ENCODE results near the gene PRR33. TPM values are rescaled to one million over a fixed set of nuclear protein-coding genes. Genes with fewer than 3 reads are reported as not detected.
A peak's percentile ranks its signal among the peaks of the same experiment; 100 is the strongest.

The PRR33 gene
- total and polyA plus RNA-seq, 9 of the 15 experiments (the other 6 are each of a cell fraction or from before 2014, with no cell fraction given), result not detected

GRCh38 chr11:1844221-1845094, 47.2 kb downstream of the PRR33 start (continued):
- TF ChIP-seq CREB1 (IDR thresholded peaks at IDR 0.05), result peak; percentile 72
- peak; percentile 61 for TF ChIP-seq CREB1 (CRISPR knock-in tag; IDR thresholded peaks at IDR 0.05)
- TF ChIP-seq ZC3H4 (CRISPR knock-in tag; IDR thresholded peaks at IDR 0.05; ENCODE audit: borderline replicate concordance), result no peak
- no peak for TF ChIP-seq RBFOX2 (IDR thresholded peaks at IDR 0.05; ENCODE audit: low read depth, low read length)
- TF ChIP-seq ATF6 (CRISPR knock-in tag; IDR thresholded peaks at IDR 0.05), result no peak
- TF ChIP-seq MAZ (CRISPR knock-in tag; conservative IDR thresholded peaks at IDR 0.05 in 1 of 2, IDR thresholded peaks at IDR 0.05 in 1 of 2), result peak; percentile 42 to 66; a peak in 2 of 4 replicates
- TF ChIP-seq MAFF (IDR thresholded peaks at IDR 0.05; ENCODE audit: low read length), result no peak
- no peak for TF ChIP-seq SLC30A9 (CRISPR knock-in tag; IDR thresholded peaks at IDR 0.05)
- TF ChIP-seq TAF1 (IDR thresholded peaks at IDR 0.05; ENCODE audit: control insufficient read depth, extremely low read depth, insufficient read depth, low read length, severe bottlenecking), result no peak
- 0 out of 2 replicates have a peak, but pooled peaks have one; percentile 61 for TF ChIP-seq FOXP4 (CRISPR knock-in tag; IDR thresholded peaks at IDR 0.05; ENCODE audit: borderline replicate concordance)
- no peak for TF ChIP-seq BMI1 (IDR thresholded peaks at IDR 0.05; ENCODE audit: low read length)
- TF ChIP-seq SIN3B (IDR thresholded peaks at IDR 0.05; ENCODE audit: low read depth), result no peak
- no peak for TF ChIP-seq MEF2A (IDR thresholded peaks at IDR 0.05; ENCODE audit: control insufficient read depth, low read depth, low read length)
- TF ChIP-seq ZNF551 (CRISPR knock-in tag; IDR thresholded peaks at IDR 0.05), result no peak
- no peak for TF ChIP-seq RREB1 (CRISPR knock-in tag; IDR thresholded peaks at IDR 0.05)
- TF ChIP-seq C11orf30 (IDR thresholded peaks at IDR 0.05; ENCODE audit: low read depth), result no peak
- no peak for TF ChIP-seq CCAR2 (IDR thresholded peaks at IDR 0.05; ENCODE audit: low read depth, low read length)
- TF ChIP-seq KDM4B (IDR thresholded peaks at IDR 0.05; ENCODE audit: borderline replicate concordance in 2 of 2, low read depth in 1 of 2), result no peak

Data from K562 (cell line).